GM21367 (cell line): ENCODE data around the gene PUM1.
"Not testable (repeated sequence)": the region's sequence is repeated elsewhere in the genome, so short reads cannot be mapped to it uniquely, and the experiment has no call there.

ENCODE experiments used
- ATAC-seq: cut with Tn5 transposase; IDR thresholded peaks from one replicate; pipeline ENCODE4 v1.9.1; 2021; ENCODE audit not compliant: unreplicated experiment

The PUM1 gene

DNA sequence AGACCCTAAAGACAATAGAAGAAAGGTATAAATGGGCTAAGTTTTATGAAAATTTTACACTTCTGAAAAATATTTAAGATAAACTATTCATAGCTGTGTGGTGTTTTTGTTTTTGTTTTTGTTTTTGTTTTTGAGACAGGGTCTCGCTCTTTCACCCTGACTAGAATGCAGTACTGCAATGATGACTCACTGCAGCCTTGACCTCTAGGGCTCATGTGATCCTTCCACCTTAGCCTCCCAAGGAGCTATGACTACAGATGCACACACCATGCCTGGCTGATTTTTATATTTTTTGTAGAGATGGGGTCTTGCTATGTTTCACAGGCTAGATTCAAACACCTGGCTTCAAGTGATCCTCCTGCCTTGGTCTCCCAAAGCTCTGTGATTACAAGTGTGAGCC lies 66.6 kb downstream of the PUM1 start:
- no peak for ATAC-seq

DNA sequence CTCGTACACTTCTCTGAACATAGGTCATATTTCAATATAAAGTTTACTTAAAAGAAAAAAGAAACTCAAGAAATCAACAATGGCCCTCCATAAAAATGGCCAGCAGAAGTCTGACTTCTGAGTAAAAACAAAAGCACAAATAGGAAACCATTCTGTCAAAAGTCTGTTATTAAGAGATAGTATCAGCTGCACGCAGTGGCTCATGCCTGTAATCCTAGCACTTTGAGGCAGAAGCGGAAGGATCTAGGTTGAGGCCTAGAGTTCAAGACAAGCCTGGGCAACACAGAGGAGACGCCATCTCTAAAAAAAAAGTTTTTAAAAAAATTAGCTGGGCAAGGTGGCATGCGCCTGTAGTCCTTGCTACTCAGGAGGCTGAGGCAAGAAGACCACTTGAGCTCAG lies 67.3 kb downstream of the PUM1 start:
- ATAC-seq, result no peak

DNA sequence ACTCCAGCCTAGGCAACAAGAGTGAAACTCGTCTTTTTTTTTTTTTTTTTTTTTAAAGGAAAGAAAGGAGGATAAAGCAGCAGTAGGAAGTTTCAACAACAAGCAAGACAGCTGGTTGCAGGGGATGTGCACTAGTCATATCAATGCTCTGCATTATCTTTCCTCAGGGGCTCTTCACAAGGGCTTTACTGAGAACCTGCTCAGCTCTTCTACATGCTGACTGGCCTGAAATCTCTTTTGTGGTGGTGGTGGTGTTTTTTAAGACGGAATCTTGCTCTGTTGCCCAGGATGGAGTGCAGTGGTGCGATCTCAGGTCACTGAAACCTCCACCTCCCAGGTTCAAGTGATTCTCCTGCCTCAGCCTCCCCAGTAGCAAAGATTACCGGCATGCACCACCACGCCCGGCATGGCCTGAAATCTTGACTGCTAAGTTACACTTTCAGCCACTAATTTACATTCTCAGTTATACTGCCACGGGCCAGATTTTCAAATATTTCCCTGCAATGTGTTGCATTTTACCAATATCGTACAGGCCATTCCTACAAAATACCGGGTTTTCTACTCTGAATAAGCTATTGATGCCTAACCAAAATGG lies 68.0 kb downstream of the PUM1 start:
- ATAC-seq, result no peak

DNA sequence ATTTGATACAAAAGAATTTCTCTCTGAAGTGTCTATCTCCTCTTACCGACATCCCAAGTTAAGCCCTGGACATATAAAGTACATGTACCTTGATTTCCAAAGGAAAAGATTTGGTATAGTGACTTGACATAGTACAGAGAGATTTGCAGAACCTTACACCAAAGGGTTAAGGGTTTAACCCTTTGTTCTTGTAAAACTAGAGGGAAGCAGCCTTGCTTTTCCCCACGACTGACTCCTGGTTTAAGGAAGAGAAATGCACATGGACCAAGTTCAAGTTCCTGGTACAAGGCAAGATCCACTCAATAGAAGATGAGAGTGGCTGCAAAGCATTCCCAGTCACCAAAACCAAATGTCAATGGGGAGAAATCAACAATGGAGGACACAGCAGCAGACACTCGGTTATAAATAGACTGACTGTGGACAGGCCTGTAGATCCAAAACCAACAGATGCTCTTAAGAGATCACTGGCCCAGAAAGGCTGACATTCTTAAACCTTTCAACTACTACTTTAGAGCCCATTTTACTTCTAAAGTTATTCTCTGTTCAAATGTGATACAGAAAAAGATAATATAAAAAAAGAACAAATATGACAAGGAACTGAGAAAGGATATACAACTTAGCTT lies 69.4 kb downstream of the PUM1 start:
- ATAC-seq, result no peak

DNA sequence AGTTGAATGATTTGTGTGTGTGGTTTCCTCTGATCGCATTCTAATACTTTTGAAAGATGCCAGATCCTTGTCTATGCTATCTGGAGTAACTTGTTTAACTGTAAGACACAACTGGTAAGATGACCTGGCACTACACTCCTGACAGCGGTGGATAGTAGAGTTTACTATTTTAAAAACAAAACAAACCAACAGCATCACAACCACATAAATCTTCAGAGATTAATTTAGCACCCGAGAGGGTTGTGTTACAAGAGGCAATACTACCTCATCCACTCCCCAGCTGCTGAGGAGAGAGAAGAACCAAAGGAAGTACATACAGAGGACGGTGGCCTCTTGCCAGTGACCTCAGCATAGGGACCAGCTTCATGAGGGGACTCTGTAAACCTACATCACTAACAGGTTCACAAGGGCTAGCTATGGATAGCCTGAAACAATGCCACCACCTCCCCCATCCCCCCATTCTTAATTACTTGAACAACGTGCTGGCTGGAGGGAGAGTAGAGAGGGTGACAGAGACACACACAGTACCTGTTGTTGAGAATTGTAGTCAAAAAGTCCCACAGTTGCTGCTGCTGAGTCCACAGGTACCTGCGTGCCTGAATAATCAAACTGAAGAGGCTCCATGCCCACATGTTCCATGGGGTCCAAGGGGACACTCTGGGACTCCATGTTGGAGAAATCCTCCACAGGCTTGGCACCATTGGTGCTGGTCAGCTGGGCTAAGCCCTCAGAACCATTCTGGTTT lies 73.5 kb downstream of the PUM1 start:
- ATAC-seq, result no peak

DNA sequence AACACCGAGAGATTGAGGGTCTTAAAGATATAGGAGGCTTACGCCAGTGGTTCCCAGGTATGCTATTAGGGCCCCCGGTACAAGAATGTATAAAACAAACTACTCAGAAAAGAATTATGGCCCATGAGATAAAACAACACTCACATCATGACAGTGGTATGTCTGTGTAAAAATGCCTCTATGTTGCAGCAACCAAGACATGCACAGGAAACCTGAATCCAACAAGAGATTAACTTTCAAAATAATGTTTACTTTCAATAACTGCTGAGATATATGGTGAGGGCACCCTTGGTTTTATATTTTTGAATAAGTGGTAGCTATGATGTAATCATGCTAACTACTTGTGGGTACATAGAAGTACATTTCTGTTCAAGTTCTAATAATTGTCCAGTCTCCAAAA lies 74.9 kb downstream of the PUM1 start:
- no peak for ATAC-seq

DNA sequence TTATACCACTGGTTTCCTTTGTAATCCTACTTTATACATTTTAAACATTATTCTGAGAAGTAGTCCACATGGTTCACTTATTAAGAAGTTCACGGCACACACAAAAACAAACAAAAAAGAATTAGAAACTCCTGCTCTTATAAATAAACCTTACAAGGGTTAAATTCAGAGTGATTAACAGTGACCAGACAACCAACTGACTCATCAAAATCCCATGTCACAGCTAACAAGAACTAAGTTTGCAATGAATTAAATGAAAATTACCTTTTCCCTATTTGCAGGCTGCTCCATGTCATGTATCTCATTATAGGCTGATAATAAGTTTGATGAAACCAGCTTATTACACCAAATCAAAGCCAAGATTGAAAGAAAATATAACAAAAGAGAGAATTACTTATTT lies 77.5 kb downstream of the PUM1 start:
- ATAC-seq, result no peak

DNA sequence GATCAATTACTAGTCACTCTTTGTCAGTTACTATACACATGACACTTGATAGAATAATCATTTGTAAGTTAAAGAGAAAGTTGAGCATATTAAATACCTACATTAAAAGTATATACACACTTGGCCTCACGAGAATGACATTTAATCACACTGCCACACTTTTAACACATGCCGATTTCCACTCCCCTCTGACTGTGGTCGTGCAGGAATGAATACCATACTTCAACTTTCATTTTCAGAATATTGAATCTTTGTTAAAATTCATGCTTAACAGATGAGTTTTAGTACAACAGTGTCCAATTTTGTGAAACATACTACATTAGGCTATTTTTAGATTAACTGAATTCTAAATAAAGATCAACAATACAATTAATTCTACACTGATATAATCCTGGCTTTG lies 78.8 kb downstream of the PUM1 start:
- no peak for ATAC-seq

DNA sequence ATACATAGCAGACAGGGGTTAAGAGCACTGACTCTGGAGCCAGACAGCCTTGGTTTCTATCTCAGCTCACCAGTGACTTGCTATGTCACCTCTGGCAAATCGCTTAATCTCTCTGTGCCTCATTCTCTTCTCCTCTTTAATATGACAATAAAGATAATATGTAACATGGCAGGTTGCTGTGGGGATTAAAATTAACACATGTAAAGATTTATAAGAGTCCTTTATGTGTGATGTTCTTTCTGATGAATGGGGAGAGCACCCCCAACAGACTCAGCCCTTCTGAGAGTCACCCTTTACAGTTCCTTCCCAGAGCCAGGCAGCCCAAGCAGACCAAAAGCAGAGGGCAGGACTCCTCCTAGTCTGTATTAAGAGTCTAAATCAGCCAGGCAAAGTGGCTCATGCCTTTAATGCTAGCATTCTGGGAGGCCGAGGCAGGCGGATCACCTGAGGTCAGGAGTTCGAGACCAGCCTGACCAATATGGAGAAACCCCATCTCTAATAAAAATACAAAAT lies 80.5 kb downstream of the PUM1 start:
- ATAC-seq, result no peak

DNA sequence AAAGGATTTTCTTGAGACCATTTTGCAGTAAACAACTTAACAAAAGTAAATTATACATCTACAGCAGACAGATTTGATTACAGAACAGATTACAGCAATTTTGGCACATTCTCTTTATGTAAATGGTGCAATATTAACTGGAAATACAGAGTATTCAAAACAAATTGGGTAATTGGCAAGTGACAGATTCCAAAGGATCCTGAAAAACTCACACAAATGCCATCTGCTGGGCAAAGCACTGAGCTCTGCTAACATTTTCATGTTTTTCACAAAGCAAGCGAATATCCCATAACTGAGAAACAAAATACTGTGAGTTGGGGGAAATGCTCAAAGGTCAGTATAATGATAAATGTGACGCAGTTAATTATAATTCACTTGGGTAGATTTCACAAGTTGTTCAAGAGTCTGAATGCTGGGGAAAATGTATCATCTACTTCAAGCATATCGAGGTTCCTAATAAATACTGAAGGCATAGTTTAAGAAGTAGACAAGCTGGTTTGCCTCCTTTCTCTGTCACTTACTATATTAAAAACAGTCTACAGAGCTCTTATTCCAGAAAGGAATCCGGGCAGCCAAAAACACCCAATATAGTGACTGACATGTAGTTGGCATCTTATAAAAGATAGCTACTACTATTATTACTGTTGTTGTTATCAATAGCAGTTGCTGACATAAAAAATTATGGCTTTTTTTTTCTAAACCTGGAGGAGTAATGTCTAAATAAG lies 81.2 kb downstream of the PUM1 start:
- ATAC-seq, result no peak

DNA sequence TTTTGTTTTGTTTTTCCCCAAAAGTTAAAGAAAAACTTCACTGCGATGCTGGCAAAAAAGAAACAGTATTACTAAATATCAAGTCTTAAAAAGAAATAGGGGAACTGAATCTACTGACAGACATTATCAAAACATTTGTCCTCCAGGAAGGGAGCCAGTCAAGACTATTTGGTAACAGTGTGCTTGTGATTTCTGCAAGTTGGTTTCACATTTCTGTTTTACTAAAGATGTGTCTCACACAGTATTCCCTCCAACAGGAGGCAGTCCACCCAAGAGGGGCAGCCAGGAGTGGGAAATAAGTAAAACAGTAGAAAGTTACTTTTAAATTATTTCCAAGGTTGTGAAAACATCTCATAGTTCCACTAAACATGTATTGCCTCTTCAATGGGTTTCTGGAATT lies 82.6 kb downstream of the PUM1 start:
- ATAC-seq, result no peak

DNA sequence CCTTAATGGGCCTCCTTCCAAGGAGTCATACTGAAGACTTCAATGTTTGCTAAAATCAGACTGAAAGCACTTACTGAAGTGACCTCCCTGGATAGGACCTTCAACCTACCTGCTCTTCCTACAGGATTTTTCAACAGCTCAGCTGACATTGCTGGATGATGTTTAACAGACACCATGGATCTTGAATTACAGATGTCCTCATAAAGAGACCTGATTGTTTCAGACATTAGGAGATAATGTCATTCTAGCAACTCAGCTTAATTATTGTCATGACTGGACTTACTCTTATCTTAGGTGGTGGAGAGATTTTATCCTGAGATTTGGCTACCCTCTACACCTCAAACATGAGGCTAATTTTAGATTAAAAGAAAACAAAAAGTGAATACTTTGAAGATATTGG lies 83.1 kb downstream of the PUM1 start:
- ATAC-seq, result no peak

DNA sequence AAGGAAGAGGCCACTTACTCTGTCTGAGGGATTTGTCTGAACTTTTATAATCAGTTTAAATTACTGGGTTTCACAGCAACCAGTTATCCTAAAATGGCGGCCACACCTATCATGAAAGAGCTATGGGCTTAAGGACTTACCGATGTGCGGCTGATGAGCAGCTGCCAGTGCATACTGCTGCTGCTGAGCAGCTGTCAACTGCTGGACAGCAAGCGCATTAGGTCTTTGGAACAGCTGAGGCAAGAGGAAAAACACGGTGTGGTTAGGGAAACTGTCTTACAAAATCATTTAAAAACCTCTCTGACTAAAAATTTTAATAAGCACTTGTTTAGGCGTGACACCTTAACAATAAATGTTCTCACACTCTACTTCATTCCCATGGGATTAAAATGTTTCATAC lies 84.3 kb downstream of the PUM1 start:
- no peak for ATAC-seq

DNA sequence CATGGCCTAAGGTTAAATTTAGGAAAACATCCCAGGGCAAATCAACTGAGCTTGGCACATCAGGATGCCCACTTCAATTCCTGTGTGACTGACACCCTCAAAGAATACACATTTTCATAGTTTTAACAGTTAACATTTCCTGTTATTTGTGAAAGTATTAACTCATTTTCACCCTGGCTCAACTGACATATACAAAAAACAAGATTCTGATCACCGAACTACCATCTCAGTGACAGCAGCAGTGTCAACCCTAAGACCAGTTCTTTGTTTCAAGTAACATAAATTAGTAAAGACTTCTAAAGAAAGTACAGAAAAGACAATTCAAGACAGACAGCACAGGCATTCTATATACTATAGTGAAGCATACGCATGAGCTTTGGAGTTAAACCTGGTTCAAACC lies 88.0 kb downstream of the PUM1 start:
- ATAC-seq, result no peak

DNA sequence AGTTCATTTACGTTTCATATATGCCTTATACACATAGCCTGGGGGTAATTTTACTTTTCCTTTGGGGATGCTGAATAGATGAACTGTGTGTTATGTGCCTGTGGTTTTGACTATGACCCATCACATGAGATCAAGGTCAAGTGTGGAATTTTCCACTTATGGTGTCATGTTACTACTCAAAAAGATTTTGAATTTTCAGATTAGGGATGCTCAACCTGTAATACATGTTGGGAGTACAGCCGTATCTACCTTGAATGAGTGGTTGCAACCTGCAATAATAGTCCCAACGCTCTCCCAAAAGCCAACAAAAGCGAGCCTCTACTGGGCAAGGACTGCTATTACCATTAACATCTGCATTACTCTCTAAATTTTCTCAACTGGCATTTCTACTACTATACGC lies 88.4 kb downstream of the PUM1 start:
- no peak for ATAC-seq

DNA sequence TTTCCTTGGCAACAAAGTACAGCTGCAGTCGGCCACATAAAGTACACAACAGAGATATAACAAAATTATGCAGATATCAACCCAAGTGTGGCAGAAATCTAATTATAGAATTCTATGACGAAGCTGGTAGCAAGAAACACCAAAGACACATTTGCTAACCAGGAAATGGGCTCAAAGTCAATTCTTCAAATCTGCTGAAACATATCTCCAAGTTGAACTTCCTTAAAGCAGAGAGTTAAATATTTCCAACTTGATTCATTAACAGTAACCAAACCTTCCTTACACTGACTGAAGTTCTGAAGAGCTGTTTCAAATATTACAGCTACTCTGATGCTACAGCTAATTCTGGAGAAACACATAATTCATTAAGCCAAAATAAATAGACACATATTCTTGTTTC lies 89.4 kb downstream of the PUM1 start:
- ATAC-seq, result no peak

DNA sequence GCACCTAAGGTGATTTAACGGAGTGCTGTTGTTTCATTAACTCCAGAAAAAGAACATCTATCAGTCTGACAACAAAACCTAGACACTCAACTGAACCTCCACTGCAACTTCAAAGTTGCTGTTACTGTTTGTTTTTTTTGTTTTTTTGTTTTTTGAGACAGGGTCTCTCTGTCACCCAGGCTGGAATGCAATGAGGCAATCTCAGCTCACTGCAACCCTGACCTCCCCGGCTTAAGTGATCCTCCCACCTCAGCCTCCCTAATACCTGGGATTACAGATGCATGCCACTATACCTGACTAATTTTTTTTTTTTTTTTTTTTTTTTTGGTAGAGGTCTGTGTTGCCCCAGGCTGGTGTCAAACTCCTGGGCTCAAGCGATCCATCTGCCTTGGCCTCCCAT lies 90.3 kb downstream of the PUM1 start:
- no peak for ATAC-seq

DNA sequence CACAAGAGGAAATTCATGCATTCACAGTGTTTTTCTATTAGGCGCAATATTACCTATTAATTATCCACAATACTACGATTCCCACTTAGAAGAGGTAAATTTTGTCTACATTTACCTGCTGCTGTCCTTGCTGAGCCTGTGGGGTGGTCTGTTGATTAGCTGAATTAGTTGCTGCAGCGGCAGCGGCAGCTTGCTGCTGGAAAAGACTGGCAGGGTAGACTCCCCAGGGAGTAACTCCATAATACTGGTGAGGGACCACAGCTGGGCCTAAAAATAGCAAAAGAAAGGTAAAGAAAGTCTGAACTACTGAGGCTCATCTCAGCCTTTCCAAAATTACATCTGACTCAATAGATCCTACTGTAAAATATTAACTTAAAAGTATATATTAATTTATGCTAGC lies 91.0 kb downstream of the PUM1 start:
- no peak for ATAC-seq

DNA sequence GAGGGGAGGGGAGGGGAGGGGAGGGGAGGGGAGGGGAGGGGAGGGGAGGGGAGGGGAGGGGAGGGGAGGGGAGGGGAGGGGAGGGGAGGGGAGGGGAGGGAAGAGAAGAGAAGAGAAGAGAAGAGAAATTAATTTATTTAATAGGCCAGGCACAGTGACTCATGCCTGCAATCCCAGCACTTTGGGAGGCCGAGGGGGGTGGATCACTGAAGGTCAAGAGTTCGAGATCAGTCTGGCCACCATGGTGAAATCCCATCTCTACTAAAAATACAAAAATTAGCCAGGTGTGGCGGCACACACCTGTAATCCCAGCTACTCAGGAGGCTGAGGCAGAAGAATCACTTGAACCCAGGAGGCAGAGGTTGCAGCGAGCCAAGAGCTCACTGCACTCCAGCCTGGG lies 93.2 kb downstream of the PUM1 start:
- ATAC-seq, result not testable (repeated sequence)

DNA sequence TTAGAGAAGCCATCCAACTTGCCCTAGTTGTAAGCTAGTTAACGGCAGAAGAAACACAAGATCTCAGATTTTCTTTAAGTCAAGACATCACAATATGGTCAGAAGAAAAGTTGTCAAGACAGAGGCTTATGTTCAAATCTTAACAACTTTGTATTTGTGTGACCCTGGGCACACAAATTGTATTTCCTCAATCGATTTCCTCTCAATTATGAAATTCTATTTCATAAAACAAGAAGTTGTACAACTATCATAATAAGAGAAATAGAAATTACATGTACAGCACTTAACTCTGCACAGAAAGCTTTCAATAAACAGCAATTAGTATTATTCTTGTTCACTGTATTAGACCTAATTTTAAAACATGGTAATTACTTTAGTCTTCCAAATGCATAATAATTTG lies 94.0 kb downstream of the PUM1 start:
- no peak for ATAC-seq

DNA sequence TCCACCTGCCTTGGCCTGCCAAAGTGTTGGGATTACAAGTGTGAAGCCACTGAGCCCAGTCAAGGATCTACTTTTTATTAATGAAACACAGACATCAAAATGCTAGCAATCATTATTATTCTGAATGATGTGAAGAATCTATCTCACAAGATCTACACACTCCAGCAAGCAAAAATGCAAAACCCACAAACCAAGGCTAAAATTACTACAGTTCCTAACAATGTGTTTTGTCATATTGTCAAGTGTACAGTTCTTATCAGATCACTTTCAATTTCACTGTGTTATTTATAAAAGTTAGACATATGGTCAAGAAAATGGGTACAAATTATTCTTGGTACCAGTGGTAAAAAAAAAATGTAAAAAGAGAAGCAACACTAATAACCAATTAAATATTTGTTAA lies 95.6 kb downstream of the PUM1 start:
- ATAC-seq, result no peak
